ENCODE measurements around the gene ANKRD39. TPM values are rescaled to one million over a fixed set of nuclear protein-coding genes. Genes with fewer than 3 reads are reported as not detected.

Gene ANKRD39
- total and polyA plus RNA-seq, 10 of the 15 experiments (the other 5 are each of a cell fraction or from before 2014, with no cell fraction given): 7.4 to 36.2 (median 23.7) TPM

DNA sequence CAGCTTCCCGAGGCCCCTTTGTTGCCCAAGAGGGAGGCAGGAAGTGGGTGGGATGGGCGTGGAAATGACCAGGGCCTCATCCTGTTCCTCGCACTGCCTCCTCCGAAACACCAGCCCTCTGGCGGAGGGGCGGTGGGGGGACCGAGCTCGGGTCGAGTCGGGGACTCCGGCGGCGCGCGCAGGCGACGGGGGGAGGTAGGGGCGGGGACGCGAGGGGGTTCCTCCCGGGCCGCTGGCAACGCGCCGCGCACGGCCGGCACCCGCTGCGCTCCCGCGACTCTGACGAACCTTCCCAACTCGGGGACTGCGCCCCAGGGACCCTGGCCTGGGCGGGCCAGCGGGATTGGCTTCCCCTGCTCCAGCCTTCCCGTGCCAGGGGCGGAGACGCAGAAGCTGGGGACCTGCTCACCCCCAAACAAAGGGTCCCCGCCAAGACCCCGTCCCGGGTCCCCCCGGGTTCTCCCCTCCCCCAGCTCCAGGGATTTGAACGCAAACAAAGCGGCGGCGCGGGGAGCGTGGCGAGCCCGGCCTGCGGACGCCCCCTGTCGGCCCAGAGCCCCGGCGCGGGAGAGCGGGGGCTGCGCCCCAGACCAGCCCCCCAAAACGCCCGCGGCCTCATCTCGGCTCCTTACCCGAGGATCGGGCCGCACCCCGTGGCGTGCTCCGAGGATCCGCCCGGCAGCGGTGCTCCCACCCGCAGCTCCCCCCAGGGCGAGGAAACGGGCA is 10.9 kb upstream of the ANKRD39 start (continued):
- TF ChIP-seq, protein P1, sequence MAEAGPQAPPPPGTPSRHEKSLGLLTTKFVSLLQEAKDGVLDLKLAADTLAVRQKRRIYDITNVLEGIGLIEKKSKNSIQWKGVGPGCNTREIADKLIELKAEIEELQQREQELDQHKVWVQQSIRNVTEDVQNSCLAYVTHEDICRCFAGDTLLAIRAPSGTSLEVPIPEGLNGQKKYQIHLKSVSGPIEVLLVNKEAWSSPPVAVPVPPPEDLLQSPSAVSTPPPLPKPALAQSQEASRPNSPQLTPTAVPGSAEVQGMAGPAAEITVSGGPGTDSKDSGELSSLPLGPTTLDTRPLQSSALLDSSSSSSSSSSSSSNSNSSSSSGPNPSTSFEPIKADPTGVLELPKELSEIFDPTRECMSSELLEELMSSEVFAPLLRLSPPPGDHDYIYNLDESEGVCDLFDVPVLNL (IDR thresholded peaks at IDR 0.05; ENCODE audit: low read depth, low read length): no peak
- TF ChIP-seq, protein P2, sequence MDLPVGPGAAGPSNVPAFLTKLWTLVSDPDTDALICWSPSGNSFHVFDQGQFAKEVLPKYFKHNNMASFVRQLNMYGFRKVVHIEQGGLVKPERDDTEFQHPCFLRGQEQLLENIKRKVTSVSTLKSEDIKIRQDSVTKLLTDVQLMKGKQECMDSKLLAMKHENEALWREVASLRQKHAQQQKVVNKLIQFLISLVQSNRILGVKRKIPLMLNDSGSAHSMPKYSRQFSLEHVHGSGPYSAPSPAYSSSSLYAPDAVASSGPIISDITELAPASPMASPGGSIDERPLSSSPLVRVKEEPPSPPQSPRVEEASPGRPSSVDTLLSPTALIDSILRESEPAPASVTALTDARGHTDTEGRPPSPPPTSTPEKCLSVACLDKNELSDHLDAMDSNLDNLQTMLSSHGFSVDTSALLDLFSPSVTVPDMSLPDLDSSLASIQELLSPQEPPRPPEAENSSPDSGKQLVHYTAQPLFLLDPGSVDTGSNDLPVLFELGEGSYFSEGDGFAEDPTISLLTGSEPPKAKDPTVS (IDR thresholded peaks at IDR 0.05; ENCODE audit: low read depth, low read length): no peak
- TF ChIP-seq, protein P3, sequence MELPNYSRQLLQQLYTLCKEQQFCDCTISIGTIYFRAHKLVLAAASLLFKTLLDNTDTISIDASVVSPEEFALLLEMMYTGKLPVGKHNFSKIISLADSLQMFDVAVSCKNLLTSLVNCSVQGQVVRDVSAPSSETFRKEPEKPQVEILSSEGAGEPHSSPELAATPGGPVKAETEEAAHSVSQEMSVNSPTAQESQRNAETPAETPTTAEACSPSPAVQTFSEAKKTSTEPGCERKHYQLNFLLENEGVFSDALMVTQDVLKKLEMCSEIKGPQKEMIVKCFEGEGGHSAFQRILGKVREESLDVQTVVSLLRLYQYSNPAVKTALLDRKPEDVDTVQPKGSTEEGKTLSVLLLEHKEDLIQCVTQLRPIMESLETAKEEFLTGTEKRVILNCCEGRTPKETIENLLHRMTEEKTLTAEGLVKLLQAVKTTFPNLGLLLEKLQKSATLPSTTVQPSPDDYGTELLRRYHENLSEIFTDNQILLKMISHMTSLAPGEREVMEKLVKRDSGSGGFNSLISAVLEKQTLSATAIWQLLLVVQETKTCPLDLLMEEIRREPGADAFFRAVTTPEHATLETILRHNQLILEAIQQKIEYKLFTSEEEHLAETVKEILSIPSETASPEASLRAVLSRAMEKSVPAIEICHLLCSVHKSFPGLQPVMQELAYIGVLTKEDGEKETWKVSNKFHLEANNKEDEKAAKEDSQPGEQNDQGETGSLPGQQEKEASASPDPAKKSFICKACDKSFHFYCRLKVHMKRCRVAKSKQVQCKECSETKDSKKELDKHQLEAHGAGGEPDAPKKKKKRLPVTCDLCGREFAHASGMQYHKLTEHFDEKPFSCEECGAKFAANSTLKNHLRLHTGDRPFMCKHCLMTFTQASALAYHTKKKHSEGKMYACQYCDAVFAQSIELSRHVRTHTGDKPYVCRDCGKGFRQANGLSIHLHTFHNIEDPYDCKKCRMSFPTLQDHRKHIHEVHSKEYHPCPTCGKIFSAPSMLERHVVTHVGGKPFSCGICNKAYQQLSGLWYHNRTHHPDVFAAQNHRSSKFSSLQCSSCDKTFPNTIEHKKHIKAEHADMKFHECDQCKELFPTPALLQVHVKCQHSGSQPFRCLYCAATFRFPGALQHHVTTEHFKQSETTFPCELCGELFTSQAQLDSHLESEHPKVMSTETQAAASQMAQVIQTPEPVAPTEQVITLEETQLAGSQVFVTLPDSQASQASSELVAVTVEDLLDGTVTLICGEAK (IDR thresholded peaks at IDR 0.05; ENCODE audit: borderline replicate concordance): peak; percentile 46; the same call in 1 of the 2 replicates
- no peak for TF ChIP-seq RCOR1 (conservative IDR thresholded peaks at IDR 0.05; ENCODE audit: low read depth, low read length)
- no peak for TF ChIP-seq HDGF (IDR thresholded peaks at IDR 0.05)
- no peak for TF ChIP-seq RFX5 (IDR thresholded peaks at IDR 0.05; ENCODE audit: low read depth, low read length)
- TF ChIP-seq SMAD5 (IDR thresholded peaks at IDR 0.05; ENCODE audit: low read depth): peak; percentile 77; the same call in 1 of the 2 replicates
- TF ChIP-seq, protein P4, sequence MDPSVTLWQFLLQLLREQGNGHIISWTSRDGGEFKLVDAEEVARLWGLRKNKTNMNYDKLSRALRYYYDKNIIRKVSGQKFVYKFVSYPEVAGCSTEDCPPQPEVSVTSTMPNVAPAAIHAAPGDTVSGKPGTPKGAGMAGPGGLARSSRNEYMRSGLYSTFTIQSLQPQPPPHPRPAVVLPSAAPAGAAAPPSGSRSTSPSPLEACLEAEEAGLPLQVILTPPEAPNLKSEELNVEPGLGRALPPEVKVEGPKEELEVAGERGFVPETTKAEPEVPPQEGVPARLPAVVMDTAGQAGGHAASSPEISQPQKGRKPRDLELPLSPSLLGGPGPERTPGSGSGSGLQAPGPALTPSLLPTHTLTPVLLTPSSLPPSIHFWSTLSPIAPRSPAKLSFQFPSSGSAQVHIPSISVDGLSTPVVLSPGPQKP (IDR thresholded peaks at IDR 0.05; ENCODE audit: low read depth, low read length): no peak
- TF ChIP-seq CHD2 (IDR thresholded peaks at IDR 0.05; ENCODE audit: borderline replicate concordance, low read depth, low read length): no peak
- no peak for TF ChIP-seq TBL1XR1 (IDR thresholded peaks at IDR 0.05; ENCODE audit: low read depth, low read length)
- 0 out of 4 replicates have a peak, but pooled peaks of 1 of the 2 experiments have one; percentile 20 for TF ChIP-seq CEBPB (IDR thresholded peaks at IDR 0.05; ENCODE audit: borderline replicate concordance in 1 of 2, low read depth in 2 of 2, low read length in 2 of 2)
- no peak for TF ChIP-seq HDAC2 (IDR thresholded peaks at IDR 0.05)
- TF ChIP-seq ZNF384 (IDR thresholded peaks at IDR 0.05; ENCODE audit: borderline replicate concordance, low read depth, low read length): no peak
- no peak for TF ChIP-seq NRF1 (conservative IDR thresholded peaks at IDR 0.05; ENCODE audit: low read depth, low read length)
- TF ChIP-seq EED (IDR thresholded peaks at IDR 0.05; ENCODE audit: low read depth): peak; percentile 8; the same call in 1 of the 2 replicates
- TF ChIP-seq SRF (IDR thresholded peaks at IDR 0.05; ENCODE audit: low read depth in 2 of 2, low read length in 2 of 2): 0 out of 4 replicates have a peak, but pooled peaks of 1 of the 2 experiments have one; percentile 8
- TF ChIP-seq KLF5 (IDR thresholded peaks at IDR 0.05; ENCODE audit: partially characterized antibody): no peak
- TF ChIP-seq SUPT20H (IDR thresholded peaks at IDR 0.05; ENCODE audit: borderline replicate concordance, control insufficient read depth, low read depth, low read length): no peak
- TF ChIP-seq, protein P5, sequence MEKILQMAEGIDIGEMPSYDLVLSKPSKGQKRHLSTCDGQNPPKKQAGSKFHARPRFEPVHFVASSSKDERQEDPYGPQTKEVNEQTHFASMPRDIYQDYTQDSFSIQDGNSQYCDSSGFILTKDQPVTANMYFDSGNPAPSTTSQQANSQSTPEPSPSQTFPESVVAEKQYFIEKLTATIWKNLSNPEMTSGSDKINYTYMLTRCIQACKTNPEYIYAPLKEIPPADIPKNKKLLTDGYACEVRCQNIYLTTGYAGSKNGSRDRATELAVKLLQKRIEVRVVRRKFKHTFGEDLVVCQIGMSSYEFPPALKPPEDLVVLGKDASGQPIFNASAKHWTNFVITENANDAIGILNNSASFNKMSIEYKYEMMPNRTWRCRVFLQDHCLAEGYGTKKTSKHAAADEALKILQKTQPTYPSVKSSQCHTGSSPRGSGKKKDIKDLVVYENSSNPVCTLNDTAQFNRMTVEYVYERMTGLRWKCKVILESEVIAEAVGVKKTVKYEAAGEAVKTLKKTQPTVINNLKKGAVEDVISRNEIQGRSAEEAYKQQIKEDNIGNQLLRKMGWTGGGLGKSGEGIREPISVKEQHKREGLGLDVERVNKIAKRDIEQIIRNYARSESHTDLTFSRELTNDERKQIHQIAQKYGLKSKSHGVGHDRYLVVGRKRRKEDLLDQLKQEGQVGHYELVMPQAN (conservative IDR thresholded peaks at IDR 0.05): peak; percentile 50

All from GM12878 (cell line).